PC-3 (cell line): ENCODE results near the gene CRACR2B. TPM values are rescaled to one million over a fixed set of nuclear protein-coding genes. Genes with fewer than 3 reads are reported as not detected.

Experiments used
- ATAC-seq: fragments of 200-7000 bp; cut with Tn5 transposase; 2 replicates; pipeline ENCODE4 v1.9.1; 2020; ENCODE audit warnings: mild to moderate bottlenecking, moderate library complexity
- BruUV-seq: library from RNA; stranded (reverse); fragments of 400-500 nt; replicated peaks from 2 replicates; lab custom pipeline; 2021; lab: Mats Ljungman, UMichigan
- CTCF ChIA-PET: fragments of 300-600 bp; sonication (Branson Sonifier 250); formaldehyde crosslinking; loops from one replicate; lab custom pipeline; 2022; ENCODE audit warnings: antibody characterized with exemption; lab: Charles Lee
- POLR2A ChIA-PET: fragments of 300-600 bp; sonication (Branson Sonifier 250); formaldehyde crosslinking; loops from one replicate; lab custom pipeline; 2022; ENCODE audit warnings: antibody characterized with exemption; ENCODE audit not compliant: unreplicated experiment; lab: Charles Lee
- DNase-seq: peaks from one replicate; pipeline ENCODE4 v3.0.0-alpha.2; 2015
- H2AFZ ChIP-seq: fragments of 300-600 bp; sonication (generic); 2 replicates; pipeline ENCODE4 v1.6.0; 2016; ENCODE audit warnings: antibody characterized with exemption, low read length
- H3F3A ChIP-seq: fragments of 300-600 bp; sonication (generic); one replicate; pipeline ENCODE4 v1.6.0; 2017; ENCODE audit warnings: antibody characterized with exemption, low read length, control low read depth, mild to moderate bottlenecking; ENCODE audit not compliant: unreplicated experiment
- H3K27ac ChIP-seq: fragments of 300-600 bp; sonication (generic); 2 replicates; pipeline ENCODE4 v1.5.1; 2016; ENCODE audit warnings: mild to moderate bottlenecking, low read length
- H3K27me3 ChIP-seq: fragments of 300-600 bp; sonication (generic); 2 replicates; pipeline ENCODE4 v1.6.1; 2016; ENCODE audit warnings: low read length, mixed read lengths
- H3K36me3 ChIP-seq: fragments of 300-600 bp; sonication (generic); 2 replicates; pipeline ENCODE4 v1.6.1; 2016; ENCODE audit warnings: low read depth, mixed run types, low read length, mixed read lengths
- H3K4me1 ChIP-seq: fragments of 300-600 bp; sonication (generic); 2 replicates; pipeline ENCODE4 v1.5.1; 2016; ENCODE audit warnings: low read length; ENCODE audit not compliant: insufficient read depth
- H3K4me2 ChIP-seq: fragments of 300-600 bp; sonication (generic); 2 replicates; pipeline ENCODE4 v1.6.0; 2016; ENCODE audit warnings: low read length
- H3K4me3 ChIP-seq: fragments of 300-600 bp; sonication (generic); 2 replicates; pipeline ENCODE4 v1.5.1; 2016; ENCODE audit warnings: mild to moderate bottlenecking, low read length, mixed read lengths
- H3K79me2 ChIP-seq: fragments of 300-600 bp; sonication (generic); 2 replicates; pipeline ENCODE4 v1.6.1; 2017; ENCODE audit warnings: low read length, mixed read lengths
- H3K9ac ChIP-seq: fragments of 300-600 bp; sonication (generic); 2 replicates; pipeline ENCODE4 v1.6.0; 2016; ENCODE audit warnings: mild to moderate bottlenecking, low read length
- H3K9me2 ChIP-seq: fragments of 300-600 bp; sonication (generic); replicated peaks from 2 replicates; pipeline ENCODE4 v1.6.1; 2016; ENCODE audit warnings: mixed run types, low read length, mixed read lengths
- H3K9me3 ChIP-seq: fragments of 300-600 bp; sonication (generic); 2 replicates; pipeline ENCODE4 v1.6.1; 2016; ENCODE audit warnings: low read length, mixed read lengths
- H4K20me1 ChIP-seq: fragments of 300-600 bp; sonication (generic); 2 replicates; pipeline ENCODE4 v1.6.1; 2016; ENCODE audit warnings: low read length, mixed read lengths
- CTCF ChIP-seq: fragments of 300-600 bp; sonication (generic); conservative IDR thresholded peaks from 2 replicates; pipeline ENCODE4 v1.5.1; 2017; ENCODE audit warnings: antibody characterized with exemption, low read depth, mild to moderate bottlenecking, low read length
- EZH2 ChIP-seq: fragments of 300-600 bp; sonication (generic); IDR thresholded peaks from one replicate; pipeline ENCODE4 v1.6.1; 2017; ENCODE audit warnings: antibody characterized with exemption, mild to moderate bottlenecking, low read length; ENCODE audit not compliant: unreplicated experiment
- EZH2phosphoT487 ChIP-seq: fragments of 300-600 bp; sonication (generic); IDR thresholded peaks from 2 replicates; pipeline ENCODE4 v1.6.1; 2018; ENCODE audit warnings: mild to moderate bottlenecking, antibody characterized with exemption, low read length, borderline replicate concordance
- intact Hi-C: fragments of 100-400 bp; cut with micrococcal nuclease; formaldehyde crosslinking; loops from 2 replicates; pipeline ENCODE4 v1.9.0; 2023
- total RNA-seq: library from RNA; depleted of rRNA; stranded (reverse); fragments of >200 nt; gene quantifications from 2 replicates; pipeline ENCODE4 v1.2.3, GENCODE V29; 2014

The CRACR2B gene
- total RNA-seq, 1 experiment from 2014 or later = 10.6 TPM

DNA sequence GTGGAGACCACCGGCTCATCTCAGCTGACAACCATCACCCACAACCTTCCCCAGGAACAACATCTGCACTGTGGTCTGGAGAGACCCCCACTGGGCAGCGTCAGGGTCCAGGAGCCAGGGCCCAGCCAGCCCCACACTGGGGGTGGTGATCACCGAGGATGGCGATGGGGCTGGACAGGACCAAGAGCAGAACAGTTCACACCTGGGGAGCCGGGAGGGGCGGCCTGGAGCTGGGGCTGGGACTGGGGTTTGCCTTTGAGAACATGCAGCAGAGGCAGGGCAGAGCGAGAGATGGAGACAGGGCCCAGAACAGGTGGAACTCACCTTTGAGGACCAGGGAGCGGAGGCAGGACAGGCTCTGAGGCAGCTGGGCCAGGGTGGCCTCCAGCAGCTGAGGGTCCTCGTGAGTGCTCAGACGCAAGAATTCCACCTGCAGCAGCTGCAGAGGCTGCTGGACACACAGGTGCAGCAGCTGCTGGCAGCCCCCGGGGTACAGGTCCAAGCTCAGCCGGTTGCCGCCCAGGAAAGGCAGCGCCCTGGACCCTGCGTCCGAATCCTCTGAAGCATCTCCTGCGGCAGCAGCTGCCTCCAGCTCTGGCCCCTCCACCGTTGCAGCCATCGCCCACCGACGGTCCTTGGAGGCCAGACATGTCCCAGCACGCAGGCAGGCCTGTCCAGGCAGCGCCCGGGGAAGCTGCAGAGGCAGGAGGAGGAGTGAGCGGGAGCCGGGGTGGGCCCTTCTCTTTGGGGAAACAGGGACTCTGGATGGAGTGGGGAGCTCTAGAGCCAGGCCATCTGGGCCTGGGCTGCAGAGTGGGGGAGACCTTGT, 23.7 kb upstream of the CRACR2B start:
- DNase-seq (no peak), ATAC-seq (no peak)
- Histone ChIP-seq H3K27ac (no peak overlapping the region), H3K4me2 (peak overlapping the region; percentile 98), H3K79me2 (peaks cover 16% of the 10 kb centered on the region), H3K36me3 (no peaks in the 10 kb centered on the region), H3F3A (no peaks in the 10 kb centered on the region), H3K27me3 (no peaks in the 10 kb centered on the region), H3K9me2 (no peaks in the 10 kb centered on the region), H3K4me1 (peaks cover 15% of the 10 kb centered on the region), H3K9ac (no peak overlapping the region), H3K4me3 (peak overlapping the region; percentile 70), H3K9me3 (no peaks in the 10 kb centered on the region), H4K20me1 (no peaks in the 10 kb centered on the region), H2AFZ (no peak overlapping the region)
- TF ChIP-seq CTCF = no peak
- no peak for TF ChIP-seq EZH2
- no peak for TF ChIP-seq EZH2phosphoT487
- BruUV-seq = no TSS peak
- intact Hi-C loops = no loop called here
- CTCF ChIA-PET = no interaction called here
- POLR2A ChIA-PET = no interaction called here

- Histone ChIP-seq H3K4me2 (peak overlapping the region; percentile 98), H3K9me2 (no peaks in the 10 kb centered on the region), H3K9me3 (no peaks in the 10 kb centered on the region), H3K79me2 (peaks cover 18% of the 10 kb centered on the region), H3K27me3 (no peaks in the 10 kb centered on the region), H3K36me3 (no peaks in the 10 kb centered on the region), H3K27ac (no peak overlapping the region), H3F3A (no peaks in the 10 kb centered on the region), H4K20me1 (no peaks in the 10 kb centered on the region), H3K4me3 (peak overlapping the region; percentile 70), H3K9ac (peak overlapping the region; percentile 69), H2AFZ (peak overlapping the region; percentile 67), H3K4me1 (peaks cover 15% of the 10 kb centered on the region)
- ChIA-PET CTCF (no interaction called here), POLR2A (no interaction called here)
- TF ChIP-seq EZH2phosphoT487 (no peak), CTCF (no peak), EZH2 (no peak)
- intact Hi-C loops = no loop called here
- ATAC-seq (no peak), DNase-seq (no peak)
- BruUV-seq = no TSS peak
Observed at GRCh38 chr11:804599-804964, 23.1 kb upstream of the CRACR2B start.
